Skeletal muscle satellite cell (primary cell): Measurements from ENCODE around the gene CAMK1G.
A peak's percentile ranks its signal among the peaks of the same experiment; 100 is the strongest.

Experiments
- H3K27me3 ChIP-seq: 2 replicates; pipeline ENCODE4 v1.7.0; 2013; ENCODE audit warnings: low read length; ENCODE audit not compliant: control insufficient read depth, insufficient read depth
- H3K36me3 ChIP-seq: 2 replicates; pipeline ENCODE4 v1.7.0; 2013; ENCODE audit warnings: mild to moderate bottlenecking, control low read depth, low read length; ENCODE audit not compliant: insufficient read depth
- H3K4me1 ChIP-seq: 2 replicates; pipeline ENCODE4 v1.7.0; 2013; ENCODE audit warnings: low read length; ENCODE audit not compliant: control insufficient read depth, insufficient read depth
- H3K4me2 ChIP-seq: 2 replicates; pipeline ENCODE4 v1.7.0; 2013; ENCODE audit warnings: mild to moderate bottlenecking, low read length
- H3K4me3 ChIP-seq: 2 replicates; pipeline ENCODE4 v1.7.0; 2013; ENCODE audit warnings: low read length
- H3K9ac ChIP-seq: 2 replicates; pipeline ENCODE4 v1.7.0; 2013; ENCODE audit warnings: mild to moderate bottlenecking, low read depth, low read length, moderate library complexity
- H3K9me3 ChIP-seq: replicated peaks from 2 replicates; pipeline ENCODE4 v1.7.0; 2013; ENCODE audit warnings: mild to moderate bottlenecking, control low read depth, low read length

Gene CAMK1G

DNA sequence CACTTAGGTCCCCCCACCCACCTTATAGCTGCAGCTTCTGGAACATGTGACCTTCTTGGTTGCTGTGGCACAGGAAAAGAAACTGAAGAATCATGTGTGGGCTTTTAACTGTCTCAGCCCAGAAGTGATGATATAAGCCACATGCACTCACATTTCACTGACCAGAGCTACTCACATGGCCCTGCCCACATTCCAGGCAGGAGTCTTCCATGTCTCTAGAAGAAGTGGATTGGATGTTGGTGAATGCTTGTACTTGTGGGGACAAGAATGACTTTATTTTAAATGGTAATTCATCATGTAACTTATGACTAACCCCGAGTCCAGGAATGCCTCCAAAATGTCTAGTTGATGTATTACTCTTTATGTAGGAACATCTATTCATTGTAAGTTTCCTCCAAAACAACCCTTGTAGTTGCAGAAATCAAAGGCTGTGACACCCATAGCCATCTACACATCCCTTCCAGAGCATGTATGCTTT lies 15.8 kb upstream of the CAMK1G start:
- Histone ChIP-seq H3K9me3 (no peaks in the 10 kb centered on the region), H3K9ac (peak overlapping the region; percentile 29), H3K36me3 (no peaks in the 10 kb centered on the region), H3K4me2 (peak overlapping the region; percentile 54), H3K4me1 (peaks cover 28% of the 10 kb centered on the region), H3K27me3 (peaks cover 14% of the 10 kb centered on the region), H3K4me3 (peak overlapping the region; percentile 6)

- H3K4me3 ChIP-seq: peak overlapping the region; percentile 50
- H3K9ac ChIP-seq: peak overlapping the region; percentile 42
- peaks cover 28% of the 10 kb centered on the region for H3K27me3 ChIP-seq
- H3K4me2 ChIP-seq: peak overlapping the region; percentile 79
- peaks cover 28% of the 10 kb centered on the region for H3K4me1 ChIP-seq
- no peaks in the 10 kb centered on the region for H3K36me3 ChIP-seq
- H3K9me3 ChIP-seq: no peaks in the 10 kb centered on the region
Measured at GRCh38 chr1:209569455-209570207, 13.9 kb upstream of the CAMK1G start.

GRCh38 chr1:209570743-209571142 lies 12.8 kb upstream of the CAMK1G start:
- Histone ChIP-seq H3K4me2 (no peak overlapping the region), H3K4me1 (peaks cover 25% of the 10 kb centered on the region), H3K9ac (no peak overlapping the region), H3K36me3 (no peaks in the 10 kb centered on the region), H3K4me3 (no peak overlapping the region), H3K27me3 (peaks cover 39% of the 10 kb centered on the region), H3K9me3 (no peaks in the 10 kb centered on the region)

GRCh38 chr1:209576392-209577197 lies 6.9 kb upstream of the CAMK1G start:
- Histone ChIP-seq H3K9me3 (no peaks in the 10 kb centered on the region), H3K36me3 (no peaks in the 10 kb centered on the region), H3K27me3 (peaks cover 36% of the 10 kb centered on the region), H3K4me3 (no peak overlapping the region), H3K4me2 (no peak overlapping the region), H3K9ac (no peak overlapping the region), H3K4me1 (no peaks in the 10 kb centered on the region)

GRCh38 chr1:209577346-209577745 lies 6.2 kb upstream of the CAMK1G start:
- Histone ChIP-seq H3K9me3 (no peaks in the 10 kb centered on the region), H3K36me3 (no peaks in the 10 kb centered on the region), H3K4me2 (no peak overlapping the region), H3K4me1 (no peaks in the 10 kb centered on the region), H3K9ac (no peak overlapping the region), H3K27me3 (peaks cover 38% of the 10 kb centered on the region), H3K4me3 (no peak overlapping the region)

DNA sequence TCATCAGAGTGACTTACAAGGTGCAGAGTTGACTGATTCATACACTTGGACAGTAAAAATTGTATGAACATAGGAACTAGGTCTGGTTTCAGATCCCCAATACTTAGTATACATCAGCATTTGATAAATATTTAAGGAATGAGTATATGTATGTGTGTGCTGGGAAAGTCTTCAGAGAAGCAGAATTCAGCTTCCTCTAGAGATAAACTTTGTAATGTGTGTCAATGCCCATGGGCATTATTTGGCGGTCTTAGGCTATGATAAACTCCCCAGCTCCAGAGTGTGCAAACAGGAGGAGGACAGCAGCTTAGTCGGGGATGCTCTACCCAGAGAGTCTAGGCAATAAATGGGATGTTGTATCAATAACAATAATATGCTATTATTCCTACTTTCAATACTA lies 2.9 kb upstream of the CAMK1G start:
- Histone ChIP-seq H3K27me3 (peaks cover 39% of the 10 kb centered on the region), H3K36me3 (no peaks in the 10 kb centered on the region), H3K4me3 (no peak overlapping the region), H3K4me2 (no peak overlapping the region), H3K9me3 (no peaks in the 10 kb centered on the region), H3K4me1 (no peaks in the 10 kb centered on the region), H3K9ac (no peak overlapping the region)

GRCh38 chr1:209584231-209584672 lies 738 bp downstream of the CAMK1G start:
- Histone ChIP-seq H3K27me3 (peaks cover 45% of the 10 kb centered on the region), H3K4me3 (no peak overlapping the region), H3K9ac (no peak overlapping the region), H3K9me3 (no peaks in the 10 kb centered on the region), H3K36me3 (no peaks in the 10 kb centered on the region), H3K4me1 (no peaks in the 10 kb centered on the region), H3K4me2 (no peak overlapping the region)

- peak overlapping the region; percentile 59 for H3K4me2 ChIP-seq
- H3K9ac ChIP-seq: no peak overlapping the region
- H3K4me3 ChIP-seq: no peak overlapping the region
- peaks cover 45% of the 10 kb centered on the region for H3K27me3 ChIP-seq
- no peaks in the 10 kb centered on the region for H3K36me3 ChIP-seq
- no peaks in the 10 kb centered on the region for H3K4me1 ChIP-seq
- no peaks in the 10 kb centered on the region for H3K9me3 ChIP-seq
Measured at GRCh38 chr1:209585197-209585596, 1.7 kb downstream of the CAMK1G start.

- Histone ChIP-seq H3K4me2 (peak overlapping the region; percentile 59), H3K9me3 (no peaks in the 10 kb centered on the region), H3K4me1 (no peaks in the 10 kb centered on the region), H3K9ac (no peak overlapping the region), H3K27me3 (peaks cover 45% of the 10 kb centered on the region), H3K36me3 (no peaks in the 10 kb centered on the region), H3K4me3 (peak overlapping the region; percentile 32)
Measured at GRCh38 chr1:209585672-209586071, 2.2 kb downstream of the CAMK1G start.

- no peaks in the 10 kb centered on the region for H3K4me1 ChIP-seq
- H3K9ac ChIP-seq: no peak overlapping the region
- no peak overlapping the region for H3K4me3 ChIP-seq
- H3K4me2 ChIP-seq: no peak overlapping the region
- H3K9me3 ChIP-seq: no peaks in the 10 kb centered on the region
- H3K27me3 ChIP-seq: peaks cover 43% of the 10 kb centered on the region
- no peaks in the 10 kb centered on the region for H3K36me3 ChIP-seq
Measured at GRCh38 chr1:209586221-209586740, 2.8 kb downstream of the CAMK1G start.

DNA sequence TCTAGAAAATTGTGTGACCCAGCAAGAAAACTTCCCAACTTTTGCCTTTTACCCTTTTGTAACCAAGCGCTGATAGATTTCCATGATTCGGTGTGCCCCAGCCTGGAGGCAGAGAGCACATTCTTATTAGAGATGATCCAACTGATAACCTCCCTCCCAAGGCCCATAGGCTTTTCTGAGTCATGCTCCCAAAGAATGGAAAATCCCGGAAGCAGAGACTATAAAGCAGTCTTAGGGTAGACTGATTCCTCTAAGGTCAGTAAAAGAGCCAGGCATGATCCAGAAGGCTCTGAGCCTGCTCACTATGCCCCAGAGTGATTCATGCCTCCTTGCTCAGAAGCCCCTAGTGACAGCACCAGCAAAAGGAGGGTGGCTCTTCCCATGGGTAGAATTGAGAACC lies 4.3 kb downstream of the CAMK1G start:
- H3K9me3 ChIP-seq: no peaks in the 10 kb centered on the region
- no peak overlapping the region for H3K4me2 ChIP-seq
- H3K4me1 ChIP-seq: no peaks in the 10 kb centered on the region
- no peak overlapping the region for H3K4me3 ChIP-seq
- no peaks in the 10 kb centered on the region for H3K36me3 ChIP-seq
- H3K27me3 ChIP-seq: peaks cover 38% of the 10 kb centered on the region
- no peak overlapping the region for H3K9ac ChIP-seq
